Endothelial cell (in vitro differentiated cells): ENCODE measurements around the gene NECTIN3. TPM values are rescaled to one million over a fixed set of nuclear protein-coding genes. Genes with fewer than 3 reads are reported as not detected.

Source experiments
- DNase-seq: peaks from one replicate; pipeline ENCODE4 v3.0.0; 2021; ENCODE audit warnings: low spot score
- H3K27ac Mint-ChIP-seq: one replicate; pipeline ENCODE4 v1.8.0; 2021; ENCODE audit warnings: mixed read lengths, inconsistent platforms; ENCODE audit not compliant: unreplicated experiment
- H3K27me3 Mint-ChIP-seq: one replicate; pipeline ENCODE4 v1.8.0; 2021; ENCODE audit warnings: mild to moderate bottlenecking, moderate library complexity, mixed read lengths, inconsistent platforms; ENCODE audit not compliant: unreplicated experiment
- H3K36me3 Mint-ChIP-seq: one replicate; pipeline ENCODE4 v1.8.0; 2021; ENCODE audit warnings: mild to moderate bottlenecking, low read depth, mixed read lengths, inconsistent platforms; ENCODE audit not compliant: unreplicated experiment
- H3K4me1 Mint-ChIP-seq: one replicate; pipeline ENCODE4 v1.8.0; 2021; ENCODE audit warnings: mild to moderate bottlenecking, mixed read lengths, inconsistent platforms; ENCODE audit not compliant: unreplicated experiment
- H3K4me3 Mint-ChIP-seq: one replicate; pipeline ENCODE4 v1.8.0; 2021; ENCODE audit warnings: mild to moderate bottlenecking, mixed read lengths, inconsistent platforms; ENCODE audit not compliant: unreplicated experiment
- H3K9me3 Mint-ChIP-seq: one replicate; pipeline ENCODE4 v1.8.0; 2021; ENCODE audit warnings: mixed read lengths, inconsistent platforms; ENCODE audit not compliant: unreplicated experiment
- CTCF ChIP-seq: fragments of 200-600 bp; sonication (generic); IDR thresholded peaks from one replicate; pipeline ENCODE4 v1.5.0; 2021; ENCODE audit warnings: antibody characterized with exemption; ENCODE audit not compliant: unreplicated experiment
- total RNA-seq: library from RNA; stranded (reverse); fragmentation: NEBNext Ultra II Directional; extraction: Animal tissue kit (Norgen Biotek cat#: 25700); gene quantifications from one replicate; pipeline ENCODE4 v1.2.1, GENCODE V29; 2021; ENCODE audit not compliant: unreplicated experiment

The NECTIN3 gene
- total RNA-seq, 1 donor from 2014 or later, result 28.5 TPM

- no peak for TF ChIP-seq CTCF
- Mint-ChIP-seq H3K4me1 (peaks cover 2% of the 10 kb centered on the region), H3K27me3 (no peaks in the 10 kb centered on the region), H3K4me3 (no peak overlapping the region), H3K27ac (no peak overlapping the region), H3K9me3 (no peaks in the 10 kb centered on the region), H3K36me3 (no peaks in the 10 kb centered on the region)
- DNase-seq, result no peak
These were observed 24.6 kb upstream of the NECTIN3 start for GRCh38 chr3:111047042-111047441.

DNA sequence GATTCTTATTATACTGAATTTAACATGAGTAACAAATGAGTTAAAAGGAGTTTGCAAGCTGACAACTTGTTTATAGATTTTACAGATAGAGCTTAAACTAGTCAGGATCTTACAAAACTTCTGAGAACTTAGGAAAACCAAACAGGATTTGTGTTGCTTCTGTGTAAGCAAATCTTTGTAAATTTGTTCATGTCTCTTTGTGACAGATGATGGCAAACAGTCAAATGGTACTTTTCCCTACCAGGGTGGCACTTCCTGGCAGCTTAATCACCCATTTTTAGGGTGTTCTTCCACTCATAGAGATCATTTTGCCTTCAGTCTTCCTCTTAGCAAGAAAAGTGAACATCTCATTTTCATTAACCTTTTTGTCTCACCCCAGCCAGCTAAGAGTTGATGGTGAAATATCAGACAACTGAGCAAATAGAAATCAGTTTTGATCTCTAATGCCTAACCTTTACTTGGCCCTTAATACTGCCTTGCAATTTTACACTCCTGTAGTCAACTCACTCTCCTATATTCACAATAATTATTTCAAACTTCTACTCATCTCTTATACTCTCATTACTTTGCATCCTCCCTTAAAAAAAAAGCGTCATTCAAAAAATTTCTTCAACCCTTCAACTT is 23.7 kb upstream of the NECTIN3 start:
- Mint-ChIP-seq H3K9me3 (no peaks in the 10 kb centered on the region), H3K27me3 (no peaks in the 10 kb centered on the region), H3K4me3 (no peak overlapping the region), H3K36me3 (no peaks in the 10 kb centered on the region), H3K4me1 (peaks cover 2% of the 10 kb centered on the region), H3K27ac (no peak overlapping the region)
- no peak for DNase-seq
- TF ChIP-seq CTCF, result no peak

DNA sequence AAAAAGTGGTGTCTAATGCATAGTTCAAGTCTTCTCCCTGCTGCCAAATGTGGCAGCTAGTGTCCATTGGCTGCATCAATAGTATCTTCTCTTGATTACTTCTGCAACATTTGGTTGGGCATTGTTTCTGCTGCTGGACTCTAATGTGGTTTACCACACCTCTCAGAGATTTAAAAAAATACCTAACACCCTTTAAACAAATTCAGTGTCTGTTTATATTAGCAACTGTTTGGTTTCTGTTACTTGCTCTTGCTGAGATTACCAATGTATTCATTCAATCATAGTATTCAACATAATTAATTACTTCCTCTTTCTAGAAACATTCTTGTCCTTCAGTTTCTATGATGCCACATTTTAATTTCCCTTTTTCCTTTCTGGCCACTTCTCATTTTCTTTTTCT is 20.3 kb upstream of the NECTIN3 start:
- no peaks in the 10 kb centered on the region for H3K9me3 Mint-ChIP-seq
- H3K27ac Mint-ChIP-seq, result no peak overlapping the region
- peaks cover 1% of the 10 kb centered on the region for H3K27me3 Mint-ChIP-seq
- no peaks in the 10 kb centered on the region for H3K36me3 Mint-ChIP-seq
- no peak for TF ChIP-seq CTCF
- H3K4me1 Mint-ChIP-seq, result peaks cover 2% of the 10 kb centered on the region
- DNase-seq, result no peak
- no peak overlapping the region for H3K4me3 Mint-ChIP-seq

DNA sequence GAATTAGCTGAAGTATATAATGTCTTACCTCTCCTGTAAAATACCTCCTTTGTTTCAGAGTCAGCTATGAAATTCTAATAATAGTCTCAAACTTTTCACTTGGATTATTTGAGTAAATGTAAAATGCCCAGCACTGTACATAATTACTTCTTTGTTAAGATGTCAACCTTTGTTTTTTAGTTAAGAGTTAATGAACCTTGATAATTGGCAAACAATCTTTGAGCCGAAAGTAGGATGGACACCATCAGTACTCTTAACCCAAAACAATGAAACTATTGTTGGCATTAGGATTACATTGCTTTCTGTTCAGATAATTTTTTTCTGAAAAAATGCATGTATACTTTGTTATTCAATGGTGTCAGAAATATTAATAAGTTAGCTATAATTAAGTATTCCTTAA is 3.0 kb upstream of the NECTIN3 start:
- no peak overlapping the region for H3K27ac Mint-ChIP-seq
- H3K27me3 Mint-ChIP-seq, result peaks cover 8% of the 10 kb centered on the region
- no peak for TF ChIP-seq CTCF
- DNase-seq, result no peak
- peaks cover 20% of the 10 kb centered on the region for H3K4me1 Mint-ChIP-seq
- no peak overlapping the region for H3K4me3 Mint-ChIP-seq
- peaks cover 3% of the 10 kb centered on the region for H3K36me3 Mint-ChIP-seq
- H3K9me3 Mint-ChIP-seq, result no peaks in the 10 kb centered on the region

DNA sequence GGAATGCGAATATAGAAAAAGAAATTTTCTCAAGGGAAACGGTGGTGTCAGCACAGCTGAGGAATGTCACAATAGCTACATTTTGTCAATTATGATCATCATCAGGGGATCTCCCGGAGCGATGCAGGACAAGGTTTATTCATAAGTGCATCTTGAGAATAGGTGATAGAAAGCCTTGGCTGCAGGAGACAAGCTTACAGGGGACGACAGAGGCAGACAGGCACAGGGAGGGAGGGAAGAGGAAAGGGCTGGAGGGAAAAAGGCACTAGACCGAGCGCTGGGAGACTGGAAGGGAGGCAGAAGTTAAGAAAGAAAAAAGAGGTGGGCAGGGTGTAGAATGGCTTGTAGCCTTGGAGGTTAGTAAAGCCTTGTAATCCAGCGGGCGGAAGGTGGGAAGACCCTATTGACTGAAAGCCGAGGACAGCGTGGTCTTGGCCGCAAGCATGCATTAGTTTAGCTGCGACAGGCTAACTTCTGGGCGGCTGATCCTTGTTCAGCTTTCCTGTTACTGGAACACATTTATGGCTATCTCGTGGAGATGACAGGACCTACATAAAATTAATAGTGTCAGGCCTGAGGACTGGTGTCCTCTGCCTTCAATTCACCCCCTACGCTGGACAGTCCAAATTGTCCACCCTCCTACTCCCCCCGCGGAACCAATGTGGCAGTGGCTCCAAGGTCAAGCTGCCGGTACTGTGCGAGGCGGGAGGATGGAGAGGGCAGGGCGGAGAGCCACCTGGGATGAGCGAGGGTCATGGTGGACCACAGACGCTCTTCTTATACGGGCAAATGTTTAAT is 1.4 kb upstream of the NECTIN3 start:
- Mint-ChIP-seq H3K4me1 (peaks cover 22% of the 10 kb centered on the region), H3K9me3 (no peaks in the 10 kb centered on the region), H3K36me3 (peaks cover 3% of the 10 kb centered on the region), H3K27me3 (peaks cover 8% of the 10 kb centered on the region), H3K27ac (peak overlapping the region; percentile 87), H3K4me3 (peak overlapping the region; percentile 97)
- TF ChIP-seq CTCF, result no peak
- peak; percentile 13 for DNase-seq
